Measurements from ENCODE around the gene LLCFC1. TPM values are rescaled to one million over a fixed set of nuclear protein-coding genes. Genes with fewer than 3 reads are reported as not detected.

Gene LLCFC1
- total and polyA plus RNA-seq, 11 donors, result not detected

- 70 to 78% (median 73%) methylated on average over 11 of the region's 11 CpGs for WGBS, 4 donors
- H3K9me3 ChIP-seq, result peaks cover 0 to 7% (median 0%) of the 10 kb centered on the region in 12 donors
- DNase-seq (no peak), ATAC-seq (peak in 1 of 4 donors; percentile 15)
- H3K4me1 ChIP-seq, result peaks cover 0 to 30% (median 0%) of the 10 kb centered on the region in 12 donors
- H3K36me3 ChIP-seq, result no peaks in the 10 kb centered on the region
- TF ChIP-seq POLR2A (IDR thresholded peaks at IDR 0.05), result no peak
- TF ChIP-seq, protein P1, sequence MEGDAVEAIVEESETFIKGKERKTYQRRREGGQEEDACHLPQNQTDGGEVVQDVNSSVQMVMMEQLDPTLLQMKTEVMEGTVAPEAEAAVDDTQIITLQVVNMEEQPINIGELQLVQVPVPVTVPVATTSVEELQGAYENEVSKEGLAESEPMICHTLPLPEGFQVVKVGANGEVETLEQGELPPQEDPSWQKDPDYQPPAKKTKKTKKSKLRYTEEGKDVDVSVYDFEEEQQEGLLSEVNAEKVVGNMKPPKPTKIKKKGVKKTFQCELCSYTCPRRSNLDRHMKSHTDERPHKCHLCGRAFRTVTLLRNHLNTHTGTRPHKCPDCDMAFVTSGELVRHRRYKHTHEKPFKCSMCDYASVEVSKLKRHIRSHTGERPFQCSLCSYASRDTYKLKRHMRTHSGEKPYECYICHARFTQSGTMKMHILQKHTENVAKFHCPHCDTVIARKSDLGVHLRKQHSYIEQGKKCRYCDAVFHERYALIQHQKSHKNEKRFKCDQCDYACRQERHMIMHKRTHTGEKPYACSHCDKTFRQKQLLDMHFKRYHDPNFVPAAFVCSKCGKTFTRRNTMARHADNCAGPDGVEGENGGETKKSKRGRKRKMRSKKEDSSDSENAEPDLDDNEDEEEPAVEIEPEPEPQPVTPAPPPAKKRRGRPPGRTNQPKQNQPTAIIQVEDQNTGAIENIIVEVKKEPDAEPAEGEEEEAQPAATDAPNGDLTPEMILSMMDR (IDR thresholded peaks at IDR 0.05), result no peak
- H3K4me3 ChIP-seq, result no peak overlapping the region
- intact Hi-C loops (cut with DNase I), result no loop called here
- peak overlapping the region in 1 of 12 donors; percentile 40 for H3K27ac ChIP-seq
- no peaks in the 10 kb centered on the region for H3K27me3 ChIP-seq
These were observed 31.0 kb upstream of the LLCFC1 start for GRCh38 chr7:142908290-142908689.

- no peaks in the 10 kb centered on the region for H3K36me3 ChIP-seq
- peak in 2 of 4 donors; percentile 24 to 59 for ATAC-seq
- intact Hi-C loops (cut with DNase I), result no loop called here
- peak overlapping the region in 1 of 12 donors; percentile 40 for H3K27ac ChIP-seq
- H3K4me3 ChIP-seq, result no peak overlapping the region
- H3K4me1 ChIP-seq, result peaks cover 0 to 30% (median 0%) of the 10 kb centered on the region in 12 donors
- TF ChIP-seq POLR2A (IDR thresholded peaks at IDR 0.05), result no peak
- TF ChIP-seq, protein P1 (IDR thresholded peaks at IDR 0.05), result peak in 3 of 12 donors; percentile 7 to 25 (median 11)
- peaks cover 0 to 6% (median 0%) of the 10 kb centered on the region in 12 donors for H3K9me3 ChIP-seq
- no peak for DNase-seq
- H3K27me3 ChIP-seq, result no peaks in the 10 kb centered on the region
- WGBS, 4 donors, result 61 to 64% (median 63%) methylated on average over 21 of the region's 21 CpGs
These were observed 30.1 kb upstream of the LLCFC1 start for GRCh38 chr7:142908921-142909890.

DNA sequence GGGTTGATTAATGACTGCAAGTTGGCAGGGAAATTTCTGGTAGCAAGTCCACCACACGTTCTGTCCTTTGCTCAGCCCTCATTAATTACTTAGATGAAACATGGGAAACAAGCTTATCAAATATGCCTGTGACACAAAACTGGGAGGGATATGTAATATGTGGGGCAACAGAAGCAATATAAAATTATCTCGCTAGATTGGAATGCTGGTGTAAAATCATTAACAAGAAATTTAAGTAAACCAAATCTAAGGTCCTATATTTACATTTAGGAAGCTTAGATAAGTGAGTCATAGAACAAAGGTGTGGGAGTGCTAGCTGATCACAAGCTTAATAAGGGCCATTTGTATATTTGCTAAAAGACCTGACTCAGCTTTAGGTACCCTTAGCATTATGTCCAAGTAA, 29.3 kb upstream of the LLCFC1 start:
- peak overlapping the region in 1 of 12 donors; percentile 40 for H3K27ac ChIP-seq
- intact Hi-C loops (cut with DNase I), result no loop called here
- no peaks in the 10 kb centered on the region for H3K36me3 ChIP-seq
- no peak overlapping the region for H3K4me3 ChIP-seq
- DNase-seq, result no peak
- H3K9me3 ChIP-seq, result no peaks in the 10 kb centered on the region
- WGBS, 4 donors, result 61 to 76% (median 68%) methylated on average over 2 of the region's 2 CpGs
- ATAC-seq, result no peak
- H3K27me3 ChIP-seq, result peaks cover 0 to 3% (median 0%) of the 10 kb centered on the region in 9 donors
- peaks cover 0 to 30% (median 0%) of the 10 kb centered on the region in 12 donors for H3K4me1 ChIP-seq
- TF ChIP-seq, protein P1 (IDR thresholded peaks at IDR 0.05), result no peak
- no peak for TF ChIP-seq POLR2A (IDR thresholded peaks at IDR 0.05)

- H3K9me3 ChIP-seq, result no peaks in the 10 kb centered on the region
- WGBS, 4 donors, result 67 to 83% (median 77%) methylated on average over 2 of the region's 2 CpGs
- H3K36me3 ChIP-seq, result no peaks in the 10 kb centered on the region
- ATAC-seq (no peak), DNase-seq (no peak)
- H3K4me1 ChIP-seq, result peaks cover 0 to 30% (median 0%) of the 10 kb centered on the region in 12 donors
- H3K27ac ChIP-seq, result peak overlapping the region in 1 of 12 donors; percentile 40
- intact Hi-C loops (cut with DNase I), result no loop called here
- H3K27me3 ChIP-seq, result peaks cover 0 to 6% (median 0%) of the 10 kb centered on the region in 9 donors
- TF ChIP-seq, protein P1 (IDR thresholded peaks at IDR 0.05), result no peak
- TF ChIP-seq POLR2A (IDR thresholded peaks at IDR 0.05), result no peak
- H3K4me3 ChIP-seq, result no peak overlapping the region
These were observed 28.8 kb upstream of the LLCFC1 start for GRCh38 chr7:142910481-142910880.
